Testis (tissue), 2 donors: ENCODE measurements around the gene TM9SF2.

Experiments used
- CTCF ChIP-seq, 3 experiments: fragments of 450-650 bp in 2 of 3; fragments of 200-600 bp in 1 of 3; sonication (generic) in 1 of 3; IDR thresholded peaks; one replicate each; pipeline ENCODE4 v1.5.1; 2016 to 2019; ENCODE audit warnings: antibody characterized with exemption in 3 of 3, mild to moderate bottlenecking in 2 of 3, moderate library complexity in 1 of 3
- POLR2A ChIP-seq: fragments of 450-650 bp; IDR thresholded peaks from one replicate; pipeline ENCODE4 v1.6.1; 2017; ENCODE audit warnings: antibody characterized with exemption, mild to moderate bottlenecking, moderate library complexity

GRCh38 chr13:99471221-99472121 lies 29.8 kb upstream of the TM9SF2 start:
- no peak for TF ChIP-seq CTCF (IDR thresholded peaks at IDR 0.05)
- no peak for TF ChIP-seq POLR2A
